Measurements from ENCODE around the gene GRN. TPM values are rescaled to one million over a fixed set of nuclear protein-coding genes. Genes with fewer than 3 reads are reported as not detected.

Gene GRN
- total RNA-seq, 1 donor from 2014 or later = 521 TPM

GRCh38 chr17:44308865-44309264 lies 36.2 kb upstream of the GRN start:
- no peak for TF ChIP-seq CTCF (IDR thresholded peaks at IDR 0.05; ENCODE audit: insufficient read depth, low read length, poor library complexity, severe bottlenecking)
- no peak for DNase-seq (ENCODE audit: low read depth)
- H3K27me3 ChIP-seq (ENCODE audit: control insufficient read depth, insufficient read depth, low read length) = peaks cover 27% of the 10 kb centered on the region
- no peaks in the 10 kb centered on the region for H3K36me3 ChIP-seq (ENCODE audit: control insufficient read depth, insufficient read depth, low read length)
- H3K4me3 ChIP-seq (ENCODE audit: low read depth, low read length) = peak overlapping the region; percentile 41

DNA sequence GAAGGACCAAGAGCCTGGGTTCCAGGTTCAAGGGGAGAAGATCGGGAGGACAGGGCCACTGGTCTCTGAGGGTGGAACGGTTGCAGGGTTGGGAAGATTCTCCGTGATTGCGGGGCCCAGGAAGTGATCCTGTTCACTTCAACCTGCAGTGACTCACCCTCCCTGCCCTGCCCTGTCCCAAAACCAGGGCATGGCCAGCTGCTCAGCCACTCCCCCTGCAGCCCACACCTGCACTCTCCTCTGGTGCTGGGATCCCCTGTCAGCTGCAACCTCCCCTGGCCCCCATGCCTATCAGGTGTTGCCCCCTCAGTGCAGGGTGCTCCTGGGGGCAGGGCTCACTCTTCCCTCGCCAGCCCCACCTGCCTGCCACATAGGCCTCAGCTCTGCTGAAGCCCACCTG lies 35.6 kb upstream of the GRN start:
- TF ChIP-seq CTCF (IDR thresholded peaks at IDR 0.05; ENCODE audit: insufficient read depth, low read length, poor library complexity, severe bottlenecking) = no peak
- H3K27me3 ChIP-seq (ENCODE audit: control insufficient read depth, insufficient read depth, low read length) = peaks cover 32% of the 10 kb centered on the region
- no peak overlapping the region for H3K4me3 ChIP-seq (ENCODE audit: low read depth, low read length)
- H3K36me3 ChIP-seq (ENCODE audit: control insufficient read depth, insufficient read depth, low read length) = no peaks in the 10 kb centered on the region
- DNase-seq (ENCODE audit: low read depth) = no peak

DNA sequence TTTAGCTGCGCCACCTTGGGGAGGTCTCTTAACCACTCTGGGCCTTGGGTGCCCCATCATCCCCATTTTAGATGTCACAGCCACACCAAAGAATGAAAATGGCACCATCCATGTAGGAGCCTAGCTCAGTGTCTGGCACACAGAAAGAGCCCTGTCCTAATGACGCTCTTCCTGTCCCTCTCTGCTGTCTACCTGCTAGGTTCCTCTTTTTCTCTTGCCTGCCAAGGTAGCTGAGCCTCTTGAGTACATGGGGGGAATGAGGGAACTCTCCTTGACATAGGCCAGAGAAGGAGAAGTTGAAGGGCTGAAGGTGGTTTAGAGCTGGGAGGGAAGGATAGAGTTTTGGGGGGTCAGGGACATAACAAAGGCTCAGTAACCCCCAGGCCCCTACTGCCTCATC lies 34.9 kb upstream of the GRN start:
- Histone ChIP-seq H3K4me3 (ENCODE audit: low read depth, low read length) (no peak overlapping the region), H3K27me3 (ENCODE audit: control insufficient read depth, insufficient read depth, low read length) (peaks cover 38% of the 10 kb centered on the region), H3K36me3 (ENCODE audit: control insufficient read depth, insufficient read depth, low read length) (no peaks in the 10 kb centered on the region)
- no peak for DNase-seq (ENCODE audit: low read depth)
- no peak for TF ChIP-seq CTCF (IDR thresholded peaks at IDR 0.05; ENCODE audit: insufficient read depth, low read length, poor library complexity, severe bottlenecking)

DNA sequence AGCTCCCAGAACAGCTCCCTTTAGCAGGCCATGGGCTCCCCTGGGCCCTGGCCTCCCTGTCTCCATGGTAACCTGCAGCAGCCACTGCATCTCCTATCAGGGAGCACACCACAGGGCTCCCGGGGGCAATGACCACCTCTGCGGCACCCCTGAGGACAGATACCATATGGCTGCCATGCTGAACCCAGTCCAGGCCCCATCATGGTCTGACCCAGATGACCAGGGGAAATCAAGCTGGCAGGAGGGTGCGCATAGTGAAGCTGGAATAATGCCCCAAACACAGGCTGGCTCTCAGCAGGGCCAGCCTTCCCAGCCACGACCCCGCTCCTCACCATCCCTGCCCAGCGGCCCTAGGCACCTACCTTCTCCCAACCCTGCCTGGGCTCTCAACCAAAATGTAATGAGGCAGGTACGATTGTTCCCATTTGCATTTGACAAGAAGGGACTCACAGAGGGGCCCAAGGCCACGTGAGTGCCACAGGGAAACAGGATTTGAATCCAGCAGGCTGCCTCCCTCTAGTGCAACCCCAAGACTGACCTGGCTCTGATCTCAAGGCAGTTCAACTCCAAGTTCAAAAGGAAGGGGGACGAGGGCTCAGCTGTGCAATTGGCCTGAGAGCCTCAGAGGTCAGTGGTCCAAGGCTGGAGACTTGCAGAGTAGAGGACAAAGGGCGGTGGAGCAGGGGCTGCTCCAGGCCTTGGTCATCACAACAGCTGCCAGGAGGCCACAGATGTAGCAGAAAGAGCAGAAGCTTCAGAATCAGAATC lies 34.3 kb upstream of the GRN start:
- no peak for DNase-seq (ENCODE audit: low read depth)
- Histone ChIP-seq H3K4me3 (ENCODE audit: low read depth, low read length) (no peak overlapping the region), H3K36me3 (ENCODE audit: control insufficient read depth, insufficient read depth, low read length) (no peaks in the 10 kb centered on the region), H3K27me3 (ENCODE audit: control insufficient read depth, insufficient read depth, low read length) (peaks cover 44% of the 10 kb centered on the region)
- no peak for TF ChIP-seq CTCF (IDR thresholded peaks at IDR 0.05; ENCODE audit: insufficient read depth, low read length, poor library complexity, severe bottlenecking)

- peaks cover 52% of the 10 kb centered on the region for H3K27me3 ChIP-seq (ENCODE audit: control insufficient read depth, insufficient read depth, low read length)
- H3K4me3 ChIP-seq (ENCODE audit: low read depth, low read length) = no peak overlapping the region
- H3K36me3 ChIP-seq (ENCODE audit: control insufficient read depth, insufficient read depth, low read length) = no peaks in the 10 kb centered on the region
- no peak for TF ChIP-seq CTCF (IDR thresholded peaks at IDR 0.05; ENCODE audit: insufficient read depth, low read length, poor library complexity, severe bottlenecking)
- no peak for DNase-seq (ENCODE audit: low read depth)
Observed at GRCh38 chr17:44311562-44312181, 33.4 kb upstream of the GRN start.
